Measurements from ENCODE around the gene PDE6B.
"Not testable (repeated sequence)": the region's sequence is repeated elsewhere in the genome, so short reads cannot be mapped to it uniquely, and the experiment has no call there.

Gene PDE6B

DNA sequence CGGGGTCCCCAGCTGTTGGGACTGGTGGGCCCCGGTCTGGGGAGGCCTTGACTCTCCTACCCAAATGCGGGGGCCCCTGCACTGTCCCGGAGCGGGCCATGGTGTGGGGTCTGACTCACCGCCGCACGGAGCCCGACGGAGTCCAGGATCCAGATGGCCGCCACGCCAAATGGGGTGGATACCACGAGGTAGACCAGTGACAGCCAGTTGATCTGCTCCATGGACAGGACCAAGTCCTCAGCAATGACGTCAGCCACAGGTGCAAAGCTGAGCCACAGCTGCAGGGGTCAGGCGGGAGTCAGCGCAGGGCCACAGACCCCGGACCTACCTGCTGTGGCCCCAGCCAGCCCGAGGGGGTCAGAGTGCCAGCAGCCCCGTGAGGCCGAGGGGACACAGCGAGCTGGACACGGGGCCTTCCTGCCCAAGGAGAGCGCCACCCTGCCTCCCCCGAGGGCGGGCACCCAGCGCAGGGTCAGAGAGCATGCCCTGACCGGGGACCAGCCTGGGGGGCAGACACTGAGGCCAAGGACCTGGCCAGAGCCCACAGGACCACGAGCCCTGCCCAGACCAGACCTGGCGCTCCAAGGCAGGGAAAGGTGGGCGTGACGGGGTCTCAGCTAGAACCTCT is 61.2 kb downstream of the PDE6B start:
- no peak overlapping the region for H3K27ac ChIP-seq (ENCODE audit: low read length)
- no peaks in the 10 kb centered on the region for H3K9me3 ChIP-seq (ENCODE audit: control insufficient read depth in 1 of 2, low read length in 2 of 2)
- H3K4me1 ChIP-seq (ENCODE audit: control insufficient read depth in 1 of 2, insufficient read depth in 2 of 2, low read length in 2 of 2), result peaks cover 8 to 36% of the 10 kb centered on the region in 2 donors
- H3K4me3 ChIP-seq (ENCODE audit: low read depth in 1 of 2, low read length in 2 of 2), result no peak overlapping the region
- H3K27me3 ChIP-seq (ENCODE audit: low read depth, low read length), result no peaks in the 10 kb centered on the region
- H3K36me3 ChIP-seq (ENCODE audit: control insufficient read depth in 1 of 2, insufficient read depth in 2 of 2, low read length in 2 of 2), result no peaks in the 10 kb centered on the region

GRCh38 chr4:687048-687970 is 61.9 kb downstream of the PDE6B start:
- Histone ChIP-seq H3K4me1 (ENCODE audit: control insufficient read depth in 1 of 2, insufficient read depth in 2 of 2, low read length in 2 of 2) (peaks cover 8 to 36% of the 10 kb centered on the region in 2 donors), H3K27ac (ENCODE audit: low read length) (peak overlapping the region; percentile 39), H3K4me3 (ENCODE audit: low read depth in 1 of 2, low read length in 2 of 2) (peak overlapping the region in 1 of 2 donors; percentile 53), H3K9me3 (ENCODE audit: control insufficient read depth in 1 of 2, low read length in 2 of 2) (no peaks in the 10 kb centered on the region), H3K36me3 (ENCODE audit: control insufficient read depth in 1 of 2, insufficient read depth in 2 of 2, low read length in 2 of 2) (no peaks in the 10 kb centered on the region), H3K27me3 (ENCODE audit: low read depth, low read length) (no peaks in the 10 kb centered on the region)

GRCh38 chr4:687971-688853 is 62.8 kb downstream of the PDE6B start:
- Histone ChIP-seq H3K4me3 (ENCODE audit: low read depth in 1 of 2, low read length in 2 of 2) (peak overlapping the region; percentile 30 to 53), H3K27ac (ENCODE audit: low read length) (peak overlapping the region; percentile 39), H3K27me3 (ENCODE audit: low read depth, low read length) (no peaks in the 10 kb centered on the region), H3K9me3 (ENCODE audit: control insufficient read depth in 1 of 2, low read length in 2 of 2) (no peaks in the 10 kb centered on the region), H3K4me1 (ENCODE audit: control insufficient read depth in 1 of 2, insufficient read depth in 2 of 2, low read length in 2 of 2) (peaks cover 8 to 33% of the 10 kb centered on the region in 2 donors), H3K36me3 (ENCODE audit: control insufficient read depth in 1 of 2, insufficient read depth in 2 of 2, low read length in 2 of 2) (no peaks in the 10 kb centered on the region)

DNA sequence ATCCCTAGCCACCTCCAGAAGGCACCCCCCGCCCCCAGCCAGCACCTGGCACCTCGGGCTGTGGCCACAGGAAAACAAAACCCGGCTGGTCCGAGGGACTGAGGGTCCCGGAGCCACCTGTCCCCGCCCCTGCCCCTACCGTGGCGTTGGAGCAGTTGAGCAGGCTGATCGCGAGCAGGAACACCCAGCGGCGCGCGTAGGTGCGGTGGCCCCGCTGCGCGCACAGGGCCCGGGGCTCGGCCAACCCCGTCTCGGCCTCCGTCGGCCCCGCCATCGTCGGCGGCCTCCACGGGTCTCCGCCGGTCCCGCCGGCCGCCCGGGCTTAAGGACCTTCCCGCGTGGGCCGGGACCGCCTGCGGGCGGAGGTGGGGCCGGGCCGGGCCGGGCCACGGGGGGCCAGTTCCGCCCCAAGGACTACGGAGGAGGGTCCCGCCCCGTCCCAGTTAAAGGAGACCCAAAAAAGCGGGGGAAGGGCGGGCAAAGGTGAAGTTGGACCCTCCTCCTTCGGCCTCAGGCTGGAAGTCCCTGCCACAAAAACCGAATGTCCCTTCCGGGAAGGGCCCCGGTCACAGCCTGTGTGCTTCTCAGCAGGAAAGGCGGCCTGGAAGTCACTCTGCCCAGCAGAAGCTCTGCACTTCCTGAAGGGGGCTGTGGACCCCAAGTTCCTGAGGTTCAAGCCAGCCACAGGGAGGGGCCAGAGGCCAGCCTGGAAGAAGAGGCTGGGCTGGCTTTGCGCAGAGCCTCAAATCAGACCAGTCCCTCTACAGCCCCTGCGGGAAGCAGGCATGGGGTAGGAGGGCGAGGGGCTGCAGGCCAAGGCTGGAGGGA is 63.7 kb downstream of the PDE6B start, which contains the start of gene SLC49A3:
TSS of gene SLC49A3 (minus strand) at position 298 of the 828 bp plus-strand sequence. CDS start at position 274, 24 bp downstream.
- peak within 1 kb of the TSS; percentile 39 for H3K27ac ChIP-seq (ENCODE audit: low read length)
- H3K27me3 ChIP-seq (ENCODE audit: low read depth, low read length), result no peaks in the 10 kb centered on the region
- H3K9me3 ChIP-seq (ENCODE audit: control insufficient read depth in 1 of 2, low read length in 2 of 2), result no peaks in the 10 kb centered on the region
- peaks cover 8 to 28% of the 10 kb centered on the region in 2 donors for H3K4me1 ChIP-seq (ENCODE audit: control insufficient read depth in 1 of 2, insufficient read depth in 2 of 2, low read length in 2 of 2)
- peak within 1 kb of the TSS; percentile 30 to 53 for H3K4me3 ChIP-seq (ENCODE audit: low read depth in 1 of 2, low read length in 2 of 2)
- no peaks in the 10 kb centered on the region for H3K36me3 ChIP-seq (ENCODE audit: control insufficient read depth in 1 of 2, insufficient read depth in 2 of 2, low read length in 2 of 2)

GRCh38 chr4:689723-690122 is 64.3 kb downstream of the PDE6B start:
- Histone ChIP-seq H3K27me3 (ENCODE audit: low read depth, low read length) (no peaks in the 10 kb centered on the region), H3K9me3 (ENCODE audit: control insufficient read depth in 1 of 2, low read length in 2 of 2) (no peaks in the 10 kb centered on the region), H3K27ac (ENCODE audit: low read length) (peak overlapping the region; percentile 5), H3K36me3 (ENCODE audit: control insufficient read depth in 1 of 2, insufficient read depth in 2 of 2, low read length in 2 of 2) (no peaks in the 10 kb centered on the region), H3K4me1 (ENCODE audit: control insufficient read depth in 1 of 2, insufficient read depth in 2 of 2, low read length in 2 of 2) (peaks cover 8 to 28% of the 10 kb centered on the region in 2 donors), H3K4me3 (ENCODE audit: low read depth in 1 of 2, low read length in 2 of 2) (peak overlapping the region in 1 of 2 donors; percentile 53)

GRCh38 chr4:692771-693554 is 67.6 kb downstream of the PDE6B start:
- Histone ChIP-seq H3K4me3 (ENCODE audit: low read depth in 1 of 2, low read length in 2 of 2) (no peak overlapping the region), H3K9me3 (ENCODE audit: control insufficient read depth in 1 of 2, low read length in 2 of 2) (no peaks in the 10 kb centered on the region), H3K27me3 (ENCODE audit: low read depth, low read length) (no peaks in the 10 kb centered on the region), H3K4me1 (ENCODE audit: control insufficient read depth in 1 of 2, insufficient read depth in 2 of 2, low read length in 2 of 2) (peaks cover 8 to 15% of the 10 kb centered on the region in 2 donors), H3K27ac (ENCODE audit: low read length) (no peak overlapping the region), H3K36me3 (ENCODE audit: control insufficient read depth in 1 of 2, insufficient read depth in 2 of 2, low read length in 2 of 2) (no peaks in the 10 kb centered on the region)

DNA sequence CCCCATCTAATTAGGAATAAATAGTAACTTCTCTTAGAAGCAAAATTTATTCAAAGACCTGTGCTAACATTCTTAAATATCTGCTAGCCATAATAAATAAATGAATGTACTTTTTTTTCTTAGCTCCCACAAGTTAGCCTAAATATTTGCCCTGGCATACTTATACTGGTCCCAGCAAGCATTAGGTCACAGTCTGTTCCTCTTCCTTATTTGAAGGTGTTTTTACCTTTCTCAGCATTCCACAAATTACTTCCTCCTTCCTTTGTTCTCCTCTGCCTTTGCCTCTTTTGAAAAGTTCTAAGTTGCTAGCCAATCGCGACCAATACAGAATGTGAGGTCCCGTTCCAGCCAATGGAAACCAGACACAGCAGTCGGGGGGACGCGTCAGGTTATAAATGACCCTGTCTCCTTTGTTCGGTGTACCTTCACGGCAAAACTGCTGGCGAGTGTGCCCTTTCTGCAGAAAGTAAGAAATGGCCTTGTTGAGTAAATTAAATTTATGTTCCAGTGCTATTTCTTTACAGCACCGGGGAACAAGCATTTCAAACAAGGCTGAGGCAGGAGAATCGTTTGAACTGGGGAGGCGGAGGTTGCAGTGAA is 69.1 kb downstream of the PDE6B start:
- H3K27ac ChIP-seq (ENCODE audit: low read length); H3K4me1 ChIP-seq (ENCODE audit: control insufficient read depth in 1 of 2, insufficient read depth in 2 of 2, low read length in 2 of 2); H3K4me3 ChIP-seq (ENCODE audit: low read depth in 1 of 2, low read length in 2 of 2); H3K36me3 ChIP-seq (ENCODE audit: control insufficient read depth in 1 of 2, insufficient read depth in 2 of 2, low read length in 2 of 2); H3K9me3 ChIP-seq (ENCODE audit: control insufficient read depth in 1 of 2, low read length in 2 of 2); H3K27me3 ChIP-seq (ENCODE audit: low read depth, low read length): not testable (repeated sequence)

DNA sequence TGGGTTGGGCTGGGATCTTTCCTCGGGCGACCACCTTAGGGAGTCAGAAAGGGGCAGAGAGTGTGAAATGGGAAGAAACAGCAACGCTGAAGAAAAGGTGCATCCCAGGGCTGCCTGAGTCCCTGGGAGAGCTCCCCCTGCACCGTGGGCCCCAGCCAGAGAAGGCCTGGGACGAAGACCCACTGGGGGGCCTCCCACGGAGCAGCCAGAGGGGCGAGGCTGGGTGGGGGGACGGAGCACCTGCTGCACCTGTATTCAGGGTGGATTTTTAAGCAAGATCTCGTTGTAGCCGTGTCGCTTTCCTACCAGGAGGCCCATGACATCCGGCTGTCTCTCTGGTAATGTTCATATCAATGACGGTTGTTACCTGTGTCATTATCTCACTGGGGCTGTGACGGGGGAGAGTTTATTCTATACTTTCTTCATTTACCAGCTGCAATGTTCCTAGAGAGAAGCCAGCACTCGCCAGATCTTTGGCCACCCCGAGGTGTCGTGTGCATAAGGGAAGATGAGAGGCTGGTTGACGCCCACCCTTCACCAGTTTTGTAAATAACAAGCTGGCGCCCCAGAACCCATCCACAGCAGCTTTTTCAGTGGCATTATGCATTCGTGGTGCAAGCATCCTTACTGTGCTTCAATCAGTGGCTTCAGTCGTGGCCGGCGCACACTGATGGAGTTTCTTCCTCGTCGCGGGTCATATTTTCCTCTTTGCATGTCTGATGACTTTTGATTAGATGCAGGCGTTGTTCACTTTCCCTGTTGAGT is 74.6 kb downstream of the PDE6B start:
- Histone ChIP-seq H3K9me3 (ENCODE audit: control insufficient read depth in 1 of 2, low read length in 2 of 2) (no peaks in the 10 kb centered on the region), H3K4me3 (ENCODE audit: low read depth in 1 of 2, low read length in 2 of 2) (no peak overlapping the region), H3K4me1 (ENCODE audit: control insufficient read depth in 1 of 2, insufficient read depth in 2 of 2, low read length in 2 of 2) (peaks cover 0 to under 1% of the 10 kb centered on the region in 2 donors), H3K27me3 (ENCODE audit: low read depth, low read length) (no peaks in the 10 kb centered on the region), H3K36me3 (ENCODE audit: control insufficient read depth in 1 of 2, insufficient read depth in 2 of 2, low read length in 2 of 2) (no peaks in the 10 kb centered on the region), H3K27ac (ENCODE audit: low read length) (no peak overlapping the region)

DNA sequence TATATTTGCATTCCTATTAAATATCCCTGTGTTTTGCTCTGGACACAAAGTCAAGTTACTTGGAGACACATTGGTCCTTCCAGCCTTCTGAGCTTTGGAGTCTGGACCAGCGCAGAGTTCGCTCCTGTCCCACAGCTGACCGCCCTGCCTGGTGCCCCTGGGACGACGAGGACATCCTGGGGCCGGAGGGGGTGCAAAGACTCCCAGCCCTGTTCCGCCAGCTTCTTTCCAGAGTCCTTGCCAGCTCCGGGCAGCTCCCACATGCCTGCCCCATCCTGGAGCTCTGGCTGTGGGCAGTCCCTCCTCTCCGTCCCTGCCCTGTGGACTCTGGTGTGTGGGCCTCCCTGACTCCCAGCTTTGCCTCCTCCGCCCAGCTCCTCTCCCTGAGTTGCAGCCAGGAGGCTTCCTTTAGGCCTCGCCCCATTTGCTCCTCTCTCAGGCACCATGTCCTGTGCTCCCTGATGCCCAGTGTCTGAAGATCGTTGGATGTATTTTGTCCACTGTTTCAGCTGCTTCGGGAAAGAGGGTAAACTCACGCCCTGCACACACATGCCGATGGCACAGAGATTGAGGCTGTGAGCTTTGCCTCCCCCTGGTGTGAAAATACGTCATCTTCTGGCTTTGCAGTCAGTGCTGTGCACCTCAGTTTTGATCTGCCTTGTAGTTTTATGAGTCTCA is 75.4 kb downstream of the PDE6B start:
- Histone ChIP-seq H3K27ac (ENCODE audit: low read length) (no peak overlapping the region), H3K4me3 (ENCODE audit: low read depth in 1 of 2, low read length in 2 of 2) (no peak overlapping the region), H3K9me3 (ENCODE audit: control insufficient read depth in 1 of 2, low read length in 2 of 2) (no peaks in the 10 kb centered on the region), H3K4me1 (ENCODE audit: control insufficient read depth in 1 of 2, insufficient read depth in 2 of 2, low read length in 2 of 2) (peaks cover 0 to 4% of the 10 kb centered on the region in 2 donors), H3K36me3 (ENCODE audit: control insufficient read depth in 1 of 2, insufficient read depth in 2 of 2, low read length in 2 of 2) (no peaks in the 10 kb centered on the region), H3K27me3 (ENCODE audit: low read depth, low read length) (no peaks in the 10 kb centered on the region)
